HepG2 (cell line): ENCODE data around the gene GALP. TPM values are rescaled to one million over a fixed set of nuclear protein-coding genes. Genes with fewer than 3 reads are reported as not detected.

ENCODE experiments used
- ATF7-NPFF ChIP-seq: sonication (generic); formaldehyde crosslinking; IDR thresholded peaks from 2 replicates; pipeline ENCODE4 v1.8.1; 2023; ENCODE audit warnings: mild to moderate bottlenecking, low read depth, missing genetic modification reagents, moderate library complexity
- ATM ChIP-seq: fragments of 450-650 bp; IDR thresholded peaks from 2 replicates; pipeline ENCODE4 v1.7.1; 2017; ENCODE audit warnings: mild to moderate bottlenecking, borderline replicate concordance
- DRAP1 ChIP-seq: IDR thresholded peaks from 2 replicates; pipeline ENCODE4 v1.6.1; 2016; ENCODE audit warnings: missing genetic modification reagents, missing compliant biosample characterization
- FOXM1 ChIP-seq: sonication (generic); formaldehyde crosslinking; IDR thresholded peaks from 2 replicates; pipeline ENCODE4 v1.5.0; 2020; ENCODE audit warnings: missing genetic modification reagents
- HMGA1 ChIP-seq: sonication (generic); formaldehyde crosslinking; conservative IDR thresholded peaks from 2 replicates; pipeline ENCODE4 v1.4.0; 2020; ENCODE audit warnings: missing genetic modification reagents
- KDM3A ChIP-seq: IDR thresholded peaks from 2 replicates; pipeline ENCODE4 v1.6.1; 2018; ENCODE audit warnings: low read depth, missing compliant biosample characterization
- MAFK ChIP-seq, 2 experiments: IDR thresholded peaks in 1 of 2; conservative IDR thresholded peaks in 1 of 2; 2 replicates each; pipeline ENCODE4 v1.6.1; 2011; ENCODE audit warnings: improper control_type of control experiment in 2 of 2, low read length in 2 of 2
- MBD4 ChIP-seq: IDR thresholded peaks from 2 replicates; pipeline ENCODE4 v1.6.1; 2012; ENCODE audit warnings: low read length, inconsistent platforms, borderline replicate concordance
- MBNL3 ChIP-seq: fragments of 250-450 bp; sonication (Bioruptor Pico); conservative IDR thresholded peaks from 2 replicates; pipeline ENCODE4 v1.8.0; 2022; ENCODE audit warnings: mild to moderate bottlenecking, inconsistent platforms
- MIER2 ChIP-seq: IDR thresholded peaks from 2 replicates; pipeline ENCODE4 v1.6.1; 2016; ENCODE audit warnings: missing biosample characterization, missing genetic modification reagents
- REST ChIP-seq, 2 experiments: IDR thresholded peaks; 2 replicates each; pipeline ENCODE4 v1.6.1; 2011 to 2012; ENCODE audit warnings: low read length in 2 of 2, borderline replicate concordance in 1 of 2, low read depth in 1 of 2, mild to moderate bottlenecking in 1 of 2, moderate library complexity in 1 of 2
- SALL1 ChIP-seq: sonication (generic); formaldehyde crosslinking; IDR thresholded peaks from 2 replicates; pipeline ENCODE4 v1.8.0; 2022; ENCODE audit warnings: mild to moderate bottlenecking, missing genetic modification reagents
- SAP130 ChIP-seq: IDR thresholded peaks from 2 replicates; pipeline ENCODE4 v1.6.1; 2016; ENCODE audit warnings: low read depth
- TIGD3 ChIP-seq: sonication (generic); formaldehyde crosslinking; IDR thresholded peaks from 2 replicates; pipeline ENCODE4 v1.5.1; 2020; ENCODE audit warnings: mild to moderate bottlenecking, missing genetic modification reagents, borderline replicate concordance
- ZBTB8A ChIP-seq: sonication (generic); formaldehyde crosslinking; IDR thresholded peaks from 2 replicates; pipeline ENCODE4 v1.4.0; 2020; ENCODE audit warnings: mild to moderate bottlenecking, low read depth, missing genetic modification reagents, borderline replicate concordance
- ZMYM2 ChIP-seq: sonication (generic); formaldehyde crosslinking; IDR thresholded peaks from 2 replicates; pipeline ENCODE4 v1.8.0; 2022; ENCODE audit warnings: mild to moderate bottlenecking, missing genetic modification reagents
- ZNF143 ChIP-seq: sonication (generic); formaldehyde crosslinking; IDR thresholded peaks from 2 replicates; pipeline ENCODE4 v1.4.0; 2020; ENCODE audit warnings: missing genetic modification reagents
- ZNF30 ChIP-seq: sonication (generic); formaldehyde crosslinking; IDR thresholded peaks from 2 replicates; pipeline ENCODE4 v1.5.0; 2020; ENCODE audit warnings: mild to moderate bottlenecking, missing genetic modification reagents
- ZNF382 ChIP-seq: sonication (generic); formaldehyde crosslinking; IDR thresholded peaks from 2 replicates; pipeline ENCODE4 v1.5.0; 2020; ENCODE audit warnings: missing genetic modification reagents, mild to moderate bottlenecking, borderline replicate concordance
- ZNF567 ChIP-seq: sonication (generic); formaldehyde crosslinking; IDR thresholded peaks from 2 replicates; pipeline ENCODE4 v1.8.1; 2023; ENCODE audit warnings: mild to moderate bottlenecking, missing genetic modification reagents, borderline replicate concordance
- ZNF687 ChIP-seq: sonication (generic); formaldehyde crosslinking; IDR thresholded peaks from 2 replicates; pipeline ENCODE4 v1.5.1; 2020; ENCODE audit warnings: mild to moderate bottlenecking, missing genetic modification reagents, moderate library complexity
- ZNF772 ChIP-seq: sonication (generic); formaldehyde crosslinking; IDR thresholded peaks from 2 replicates; pipeline ENCODE4 v1.5.0; 2020; ENCODE audit warnings: mild to moderate bottlenecking, missing genetic modification reagents
- polyA plus RNA-seq, 8 experiments: library from polyadenylated mRNA; depleted of rRNA in 3 of 8; stranded (reverse) in 7 of 8; unstranded in 1 of 8; fragments of >200 nt; fragmentation: Illumina TruSeq in 4 of 8; extraction: Trizol in 4 of 8; gene quantifications; 2 replicates each; pipeline versions ENCODE4 v1.2.1 to v1.2.3, GENCODE V29; 2011 to 2016; ENCODE audit warnings: low read depth in 4 of 8, missing spikeins in 1 of 8, mixed read lengths in 1 of 8; ENCODE audit not compliant: insufficient read depth in 1 of 8
- total RNA-seq, 5 experiments: library from RNA; depleted of rRNA; stranded (reverse); fragments of >200 nt; fragmentation: Illumina TruSeq; extraction: Trizol; gene quantifications; 2 replicates each; pipeline ENCODE4 v1.2.3, GENCODE V29; 2016; ENCODE audit warnings: low read depth in 1 of 5

The GALP gene
- total and polyA plus RNA-seq, 2 of the 13 experiments (the other 11 are each of a cell fraction or from before 2014, with no cell fraction given) = not detected

- TF ChIP-seq ZNF143 (CRISPR knock-in tag) (0 out of 2 replicates have a peak, but pooled peaks have one; percentile 39), ZNF772 (CRISPR knock-in tag) (no peak), ZBTB8A (CRISPR knock-in tag) (no peak), ZNF687 (peak; percentile 95), ATF7-NPFF (CRISPR knock-in tag) (0 out of 2 replicates have a peak, but pooled peaks have one; percentile 41), TIGD3 (CRISPR knock-in tag) (peak; percentile 85; the same call in 1 of the 2 replicates), MBD4 (no peak), SAP130 (peak; percentile 97), ATM (no peak), MBNL3 (CRISPR knock-in tag) (no peak), DRAP1 (peak; percentile 40; the same call in 1 of the 2 replicates), HMGA1 (no peak), REST (IDR thresholded peaks at IDR 0.05; ENCODE audit: borderline replicate concordance in 1 of 2, low read depth in 1 of 2, low read length in 2 of 2) (peak in 1 of 2 experiments; percentile 47; a peak in 1 of 4 replicates), KDM3A (CRISPR knock-in tag) (peak; percentile 65; the same call in 1 of the 2 replicates), ZNF30 (CRISPR knock-in tag) (no peak), MAFK (conservative IDR thresholded peaks at IDR 0.05 in 1 of 2, IDR thresholded peaks at IDR 0.05 in 1 of 2; ENCODE audit: low read length in 2 of 2) (peak; percentile 97 to 100), ZNF567 (CRISPR knock-in tag) (no peak), ZNF382 (no peak), FOXM1 (CRISPR knock-in tag) (no peak), MIER2 (CRISPR knock-in tag) (peak; percentile 86; the same call in 1 of the 2 replicates), ZMYM2 (CRISPR knock-in tag) (no peak), SALL1 (CRISPR knock-in tag) (peak; percentile 91)
Observed at GRCh38 chr19:56170261-56170660, 5.5 kb upstream of the GALP start (continued).
